Epidermal melanocyte (primary cell): ENCODE data around the gene RNF215.
"Not testable (repeated sequence)": the region's sequence is repeated elsewhere in the genome, so short reads cannot be mapped to it uniquely, and the experiment has no call there.

Experiments
- DNase-seq: peaks from one replicate; pipeline ENCODE4 v3.0.0; 2011; ENCODE audit warnings: low spot score; ENCODE audit not compliant: insufficient read length

RNF215 gene

GRCh38 chr22:30365891-30366290 lies 21.3 kb downstream of the RNF215 start:
- no peak for DNase-seq

GRCh38 chr22:30362651-30363281 lies 24.4 kb downstream of the RNF215 start:
- DNase-seq, result no peak

DNA sequence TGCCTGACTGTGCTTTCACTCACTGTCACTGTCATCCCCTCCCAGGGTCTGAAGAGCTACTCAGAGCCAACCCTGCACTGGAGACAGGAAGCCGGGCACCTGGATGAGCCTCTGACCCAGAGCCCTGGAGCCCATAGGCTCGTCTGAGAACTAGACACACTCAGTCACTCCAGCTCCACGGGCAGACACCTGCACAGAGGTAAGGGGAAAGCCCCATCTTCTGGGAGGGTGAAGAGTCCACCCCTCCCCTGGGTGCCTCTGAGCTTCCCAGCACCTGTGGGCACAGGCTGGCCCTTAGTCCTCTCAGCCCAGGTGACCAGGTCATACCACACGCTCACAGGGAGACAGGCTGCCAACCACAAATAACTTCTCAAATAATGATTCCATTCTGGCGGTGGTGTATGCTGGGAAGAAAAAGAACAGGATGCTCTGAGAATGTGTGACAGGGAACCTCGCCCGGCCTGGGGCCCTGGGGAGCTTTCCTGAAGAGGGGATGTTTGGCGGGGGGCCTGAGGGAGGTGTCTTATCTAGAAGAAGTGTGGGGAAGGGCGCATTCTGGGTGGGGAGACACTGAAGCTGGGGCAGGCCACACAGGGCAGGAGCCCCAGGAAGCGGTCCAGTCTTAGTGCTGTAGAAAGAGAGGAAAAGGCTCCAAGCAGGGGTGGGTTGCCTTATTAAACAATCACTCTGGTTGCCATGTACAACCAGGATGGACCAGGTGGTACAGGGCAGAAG lies 25.1 kb downstream of the RNF215 start:
- DNase-seq, result no peak

GRCh38 chr22:30358541-30358940 lies 28.7 kb downstream of the RNF215 start:
- DNase-seq, result no peak

DNA sequence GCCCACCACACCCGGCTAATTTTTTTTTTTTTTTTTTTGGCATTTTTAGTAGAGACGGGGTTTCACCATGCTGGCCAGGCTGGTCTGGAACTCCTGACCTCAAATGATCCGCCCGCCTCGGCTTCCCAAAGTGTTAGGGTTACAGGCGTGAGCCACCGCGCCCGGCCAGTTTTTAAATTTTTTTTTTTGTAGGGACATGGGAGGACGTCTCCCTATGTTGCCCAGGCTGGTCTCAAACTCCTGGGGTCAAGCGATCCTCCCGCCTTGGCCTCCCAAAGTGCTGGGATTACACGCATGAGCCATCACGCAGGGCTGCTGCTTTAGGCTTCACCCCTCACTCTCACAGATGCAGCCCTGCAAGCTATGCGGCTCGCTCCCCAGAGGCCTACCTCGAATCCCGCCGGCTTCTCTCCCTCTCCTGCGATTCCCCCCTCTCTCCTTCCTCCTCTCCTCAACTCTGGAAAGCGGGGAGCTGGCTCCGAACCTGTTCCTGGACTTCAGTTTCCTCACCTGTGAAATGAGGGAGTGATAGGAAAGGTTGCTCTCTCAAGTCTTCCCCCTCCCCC lies 29.5 kb downstream of the RNF215 start:
- no peak for DNase-seq

DNA sequence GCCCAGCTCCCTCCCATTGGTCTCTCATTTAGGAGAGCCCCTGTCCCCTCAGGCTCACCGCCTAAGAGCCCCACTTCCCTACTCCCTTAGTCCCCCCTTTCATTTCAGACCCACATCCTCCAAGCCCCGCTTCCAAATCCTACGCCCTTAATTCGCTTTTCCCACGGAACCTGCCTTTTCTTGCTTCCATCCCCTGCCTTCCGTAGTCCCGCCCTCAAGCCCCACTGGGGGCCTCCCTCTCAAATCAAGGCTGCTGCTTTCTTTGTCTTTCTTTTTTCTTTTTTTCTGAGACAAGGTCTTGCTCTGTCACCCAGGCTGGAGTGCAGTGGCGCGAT lies 30.0 kb downstream of the RNF215 start:
- no peak for DNase-seq

- peak; percentile 88 for DNase-seq
Measured at GRCh38 chr22:30356449-30357235, 30.6 kb downstream of the RNF215 start, which contains the start of the genes CCDC157 and SF3A1. Gene CCDC157 (plus strand): TSS chr22:30357007. CDS start chr22:30366001, 8,994 bp downstream. Gene SF3A1 (minus strand): TSS chr22:30356894. CDS start chr22:30356792, 102 bp downstream.

GRCh38 chr22:30354644-30355043 lies 32.6 kb downstream of the RNF215 start:
- DNase-seq, result no peak

DNA sequence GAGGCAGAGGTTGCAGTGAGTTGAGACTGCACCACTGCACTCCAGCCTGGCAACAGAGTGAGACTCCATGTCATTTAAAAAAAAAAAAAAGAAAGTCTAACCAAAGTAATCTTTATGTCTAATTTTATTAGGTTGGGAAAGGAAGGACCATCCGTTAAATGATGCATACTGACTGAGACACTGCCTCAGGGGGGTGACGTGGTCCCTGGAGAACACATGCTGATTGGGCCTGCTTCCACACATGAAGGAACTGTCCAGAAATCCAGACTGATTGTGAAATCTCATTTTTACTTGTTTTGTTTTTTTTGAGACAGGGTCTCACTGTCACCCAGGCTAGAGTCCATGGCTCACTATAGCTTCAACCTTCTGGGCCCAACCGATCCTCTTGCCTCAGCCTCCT lies 36.0 kb downstream of the RNF215 start:
- no peak for DNase-seq

DNA sequence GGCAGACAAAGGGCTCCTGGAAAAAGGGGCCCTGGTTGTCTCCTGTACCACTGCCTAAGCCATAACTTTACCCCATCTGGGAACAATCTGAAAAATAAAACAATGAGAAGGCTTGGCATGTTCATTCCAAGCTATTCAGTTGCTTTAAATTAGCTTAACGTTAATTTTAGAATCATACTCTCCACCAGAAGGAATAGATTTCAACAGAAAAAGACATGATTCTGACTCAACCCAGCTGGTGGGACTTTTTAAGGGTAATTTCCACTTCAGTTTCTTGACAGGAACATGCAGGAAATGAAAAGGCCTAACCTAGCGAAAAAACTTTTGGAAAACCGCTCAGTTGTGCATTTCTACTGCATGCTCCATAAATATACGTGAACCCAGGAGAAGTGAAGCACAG lies 38.4 kb downstream of the RNF215 start:
- peak; percentile 58 for DNase-seq

DNA sequence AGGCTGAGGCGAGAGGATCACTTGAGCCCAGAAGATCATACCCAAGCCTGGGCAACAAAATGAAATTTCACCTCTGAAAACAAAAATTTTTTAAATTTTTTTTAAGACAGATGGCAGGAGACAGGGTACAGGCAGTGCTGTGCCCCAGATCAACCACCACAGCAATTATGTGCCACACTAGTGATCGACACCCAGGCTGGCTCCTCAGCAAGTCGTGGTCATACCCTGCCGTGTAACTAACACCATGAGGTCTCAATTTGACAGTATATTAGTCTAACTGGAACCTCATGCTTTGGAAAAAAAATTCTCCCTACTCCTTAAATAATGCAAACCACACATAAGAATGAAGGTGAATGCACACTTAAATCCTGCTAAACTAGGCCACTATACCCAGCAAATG lies 38.8 kb downstream of the RNF215 start:
- no peak for DNase-seq

GRCh38 chr22:30347255-30347892 lies 39.8 kb downstream of the RNF215 start:
- no peak for DNase-seq

- no peak for DNase-seq
Measured at GRCh38 chr22:30344447-30345200, 42.6 kb downstream of the RNF215 start.

DNA sequence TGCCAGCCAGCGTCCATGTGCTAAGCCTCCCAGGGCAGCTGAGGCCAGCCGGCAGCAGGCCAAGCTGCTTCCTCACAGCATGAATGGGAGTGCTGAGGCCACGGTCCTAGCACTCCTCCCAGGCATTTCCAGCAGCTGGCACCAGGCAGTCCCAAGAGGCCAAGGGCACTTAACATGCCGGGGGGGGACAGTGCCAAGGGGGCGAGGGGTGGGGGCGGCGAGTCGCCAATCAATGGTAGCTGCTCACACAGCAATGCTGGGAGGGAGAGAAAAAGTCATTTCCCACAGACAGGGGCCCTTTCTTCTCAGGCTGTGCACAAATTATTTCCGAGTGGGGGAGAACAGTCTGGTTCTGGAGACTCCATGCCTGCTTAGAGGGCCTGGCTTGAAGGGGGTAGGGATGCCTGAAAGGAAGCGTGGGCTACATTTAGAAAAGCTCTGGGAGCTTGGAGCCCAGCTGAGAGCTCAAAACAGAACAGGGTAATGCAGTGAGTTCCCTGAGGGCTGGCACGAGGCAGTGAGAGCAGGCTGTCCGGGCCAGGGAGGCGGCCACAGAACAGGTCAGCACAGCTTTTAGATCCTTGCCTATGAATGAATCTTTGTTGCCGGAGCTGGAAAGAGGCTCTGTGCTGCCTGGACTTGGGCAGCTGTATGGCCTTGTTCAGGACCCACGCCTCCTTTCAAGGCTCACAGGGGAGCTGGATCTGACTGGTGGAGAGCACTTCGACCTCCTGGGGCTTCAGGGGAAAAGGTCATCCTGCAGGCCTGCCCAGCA lies 46.1 kb downstream of the RNF215 start:
- DNase-seq, result peak; percentile 86

DNA sequence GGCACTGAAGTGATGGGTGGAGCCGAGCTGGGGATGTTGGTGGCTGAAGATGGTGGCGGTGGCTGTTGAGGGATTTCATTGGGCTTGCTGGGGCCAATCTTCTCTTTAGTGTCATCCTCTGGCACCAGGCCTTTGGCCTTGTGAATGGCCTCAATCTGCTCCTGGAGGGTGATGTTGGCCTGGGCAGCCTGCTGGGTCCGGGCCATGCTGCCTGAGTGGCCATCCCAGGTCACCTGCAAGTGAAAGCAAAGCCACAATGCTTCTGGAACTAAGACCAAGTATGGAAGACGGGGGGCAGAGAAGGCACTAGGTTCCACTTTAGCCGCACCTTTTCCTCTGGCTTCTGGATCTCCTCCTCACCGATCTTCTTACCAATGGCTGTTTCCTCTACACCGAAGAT lies 48.4 kb downstream of the RNF215 start:
- no peak for DNase-seq

- DNase-seq, result not testable (repeated sequence)
Measured at GRCh38 chr22:30338341-30338740, 48.9 kb downstream of the RNF215 start.

DNA sequence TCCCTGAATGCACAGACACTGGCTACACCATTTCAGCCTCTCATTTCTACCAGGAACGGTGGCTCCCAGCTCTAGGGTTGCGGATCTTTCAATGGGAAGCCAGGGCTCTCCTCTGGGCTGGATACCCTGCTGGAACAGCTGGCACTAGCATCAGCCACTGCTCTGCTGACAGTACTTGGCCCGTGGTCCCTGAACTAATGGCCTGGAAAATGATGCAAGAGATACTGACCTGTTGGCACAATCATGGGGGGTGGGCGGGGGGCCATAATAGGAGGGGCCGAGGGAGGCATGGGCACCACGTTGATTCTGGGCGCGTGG lies 49.8 kb downstream of the RNF215 start:
- DNase-seq, result no peak

GRCh38 chr22:30336752-30337460 lies 50.3 kb downstream of the RNF215 start:
- DNase-seq, result no peak

- no peak for DNase-seq
Measured at GRCh38 chr22:30335236-30335635, 52.0 kb downstream of the RNF215 start.
